Keratinocyte (primary cell): Measurements from ENCODE around the gene HOXC11. TPM values are rescaled to one million over a fixed set of nuclear protein-coding genes. Genes with fewer than 3 reads are reported as not detected.

Experiments
- DNase-seq: peaks from one replicate; pipeline ENCODE4 v3.0.0-alpha.2; 2011; ENCODE audit warnings: low read depth, missing footprints, low spot score
- FAIRE-seq: peaks from 2 replicates; lab custom pipeline; 2011; peaks lifted over from hg19 to GRCh38; lab: Jason Lieb, UNC
- H2AFZ ChIP-seq: 2 replicates; pipeline ENCODE4 v1.6.0; 2012; ENCODE audit warnings: low read length, control low read depth, inconsistent platforms; ENCODE audit not compliant: control insufficient read depth
- H3K27ac ChIP-seq: 2 replicates; pipeline ENCODE4 v1.5.1; 2011; ENCODE audit warnings: low read length; ENCODE audit not compliant: control insufficient read depth, insufficient read depth
- H3K27me3 ChIP-seq: 3 replicates; pipeline ENCODE4 v1.6.0; 2011; ENCODE audit warnings: low read length; ENCODE audit not compliant: control insufficient read depth, insufficient read depth; ENCODE audit errors: extremely low read depth
- H3K36me3 ChIP-seq, 2 experiments: 2 replicates in 1 of 2; 3 replicates in 1 of 2; pipeline ENCODE4 v1.5.1; 2011; ENCODE audit warnings: low read length in 2 of 2, mild to moderate bottlenecking in 1 of 2; ENCODE audit not compliant: control insufficient read depth in 2 of 2, insufficient read depth in 2 of 2; ENCODE audit errors: extremely low read depth in 1 of 2
- H3K4me1 ChIP-seq: 3 replicates; pipeline ENCODE4 v1.5.1; 2011; ENCODE audit warnings: low read length; ENCODE audit not compliant: control insufficient read depth, insufficient read depth; ENCODE audit errors: extremely low read depth
- H3K4me2 ChIP-seq: 3 replicates; pipeline ENCODE4 v1.6.0; 2011; ENCODE audit warnings: low read depth, low read length; ENCODE audit not compliant: control insufficient read depth, insufficient read depth; ENCODE audit errors: extremely low read depth
- H3K4me3 ChIP-seq, 3 experiments: fragments of 200-600 bp in 1 of 3; sonication (generic) in 1 of 3; 2 replicates in 2 of 3; 3 replicates in 1 of 3; pipeline ENCODE4 v1.5.1; 2011 to 2016; ENCODE audit warnings: low read length in 3 of 3, mild to moderate bottlenecking in 3 of 3, control low read depth in 2 of 3, inconsistent platforms in 1 of 3, low read depth in 1 of 3, mixed read lengths in 1 of 3, mixed run types in 1 of 3, moderate library complexity in 1 of 3; ENCODE audit not compliant: control insufficient read depth in 2 of 3, insufficient read depth in 2 of 3; ENCODE audit errors: extremely low read depth in 1 of 3
- H3K79me2 ChIP-seq: 2 replicates; pipeline ENCODE4 v1.6.0; 2012; ENCODE audit warnings: low read length; ENCODE audit not compliant: control insufficient read depth, insufficient read depth
- H3K9ac ChIP-seq: 3 replicates; pipeline ENCODE4 v1.6.0; 2011; ENCODE audit warnings: low read length; ENCODE audit not compliant: control insufficient read depth, insufficient read depth; ENCODE audit errors: extremely low read depth
- H3K9me1 ChIP-seq: 3 replicates; pipeline ENCODE4 v1.6.0; 2011; ENCODE audit warnings: low read length; ENCODE audit not compliant: control insufficient read depth, insufficient read depth; ENCODE audit errors: extremely low read depth
- H3K9me3 ChIP-seq: 2 replicates; pipeline ENCODE4 v1.5.1; 2012; ENCODE audit warnings: low read depth, low read length; ENCODE audit not compliant: control insufficient read depth
- H4K20me1 ChIP-seq: 3 replicates; pipeline ENCODE4 v1.6.0; 2011; ENCODE audit warnings: low read length; ENCODE audit not compliant: control insufficient read depth, insufficient read depth; ENCODE audit errors: extremely low read depth
- EZH2 ChIP-seq: IDR thresholded peaks from one replicate; pipeline ENCODE4 v1.6.1; 2012; ENCODE audit warnings: inconsistent platforms, mild to moderate bottlenecking, low read length, moderate library complexity
- dilution Hi-C: fragments of 300-500 bp; cut with MboI; formaldehyde crosslinking; loops from one replicate; pipeline ENCODE4 v1.7.0; 2020; ENCODE audit warnings: low sequenced_read_pairs; ENCODE audit not compliant: extremely low pct_ligation_motif_present
- polyA plus RNA-seq, 5 experiments: library from polyadenylated mRNA; depleted of rRNA in 3 of 5; stranded (reverse) in 3 of 5; stranded (forward) in 1 of 5; unstranded in 1 of 5; fragments of >200 nt; gene quantifications; 1 replicate in 1 of 5; 2 replicates in 3 of 5; 3 replicates in 1 of 5; pipeline versions ENCODE4 v1.2.1 to v1.2.3, GENCODE V29; 2011 to 2012; ENCODE audit warnings: missing spikeins in 2 of 5, low read depth in 1 of 5, low replicate concordance in 1 of 5
- TF ChIP-seq, protein P1 (sequence below), 3 experiments: IDR thresholded peaks in 1 of 3; conservative IDR thresholded peaks in 1 of 3; optimal IDR thresholded peaks in 1 of 3; 2 replicates in 2 of 3; 3 replicates in 1 of 3; pipeline versions ENCODE3 to v1.5.1; 2011; ENCODE audit warnings: low read length in 3 of 3, mild to moderate bottlenecking in 3 of 3, moderate library complexity in 2 of 3, control low read depth in 1 of 3, inconsistent platforms in 1 of 3; ENCODE audit not compliant: insufficient read depth in 2 of 3; ENCODE audit errors: extremely low read depth in 1 of 3

The HOXC11 gene
- polyA plus RNA-seq, 1 donor (not counting 4 experiments of a cell fraction or from before 2014, with no cell fraction given): 1.6 TPM

DNA sequence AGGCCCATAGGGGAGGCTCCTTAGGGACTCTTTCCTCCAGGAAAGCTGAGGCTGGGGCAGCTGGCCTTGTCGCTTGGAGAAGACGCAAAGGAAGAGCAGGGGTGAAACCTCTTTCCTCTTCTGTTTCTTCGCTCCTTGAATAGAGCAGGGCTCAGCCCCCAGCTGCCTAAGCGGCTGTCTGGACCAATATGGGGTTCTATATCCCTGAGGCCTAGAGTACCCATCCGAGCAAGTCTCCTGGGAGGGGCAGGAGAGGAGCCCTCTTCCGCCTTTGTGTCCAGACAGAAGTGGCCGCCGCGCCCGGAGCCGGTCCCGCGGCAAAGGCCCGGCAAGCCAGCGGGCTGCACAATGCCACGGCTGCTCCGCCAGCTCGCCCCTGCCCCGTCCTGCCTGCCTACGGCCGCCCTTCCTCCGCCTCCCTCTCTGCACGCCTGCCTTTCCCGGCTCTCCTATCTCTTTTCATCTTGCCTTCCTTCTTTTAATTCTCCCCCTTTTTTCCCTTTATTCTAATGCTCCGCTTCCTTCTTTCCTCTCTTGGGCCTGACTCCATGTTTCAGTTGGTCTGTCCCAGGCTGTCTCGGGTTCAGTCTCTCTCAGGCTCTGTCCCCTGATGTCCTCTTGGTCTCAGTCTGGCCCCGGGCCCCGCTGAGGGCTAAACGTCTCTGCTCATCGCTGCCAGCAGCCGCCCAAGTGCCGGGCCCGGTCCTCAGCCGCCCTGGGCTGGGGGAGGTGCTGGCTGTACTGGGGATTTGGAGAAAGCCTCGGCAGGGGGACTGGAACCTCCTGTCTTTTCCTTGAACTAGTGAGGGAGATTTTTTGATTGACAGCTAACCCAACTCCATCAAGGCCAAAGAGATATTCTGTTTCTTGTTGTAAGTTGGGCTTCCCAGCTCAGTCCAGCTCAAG is 24.5 kb downstream of the HOXC11 start:
- H3K79me2 ChIP-seq: peaks cover 88% of the 10 kb centered on the region
- TF ChIP-seq EZH2: no peak
- TF ChIP-seq, protein P1, sequence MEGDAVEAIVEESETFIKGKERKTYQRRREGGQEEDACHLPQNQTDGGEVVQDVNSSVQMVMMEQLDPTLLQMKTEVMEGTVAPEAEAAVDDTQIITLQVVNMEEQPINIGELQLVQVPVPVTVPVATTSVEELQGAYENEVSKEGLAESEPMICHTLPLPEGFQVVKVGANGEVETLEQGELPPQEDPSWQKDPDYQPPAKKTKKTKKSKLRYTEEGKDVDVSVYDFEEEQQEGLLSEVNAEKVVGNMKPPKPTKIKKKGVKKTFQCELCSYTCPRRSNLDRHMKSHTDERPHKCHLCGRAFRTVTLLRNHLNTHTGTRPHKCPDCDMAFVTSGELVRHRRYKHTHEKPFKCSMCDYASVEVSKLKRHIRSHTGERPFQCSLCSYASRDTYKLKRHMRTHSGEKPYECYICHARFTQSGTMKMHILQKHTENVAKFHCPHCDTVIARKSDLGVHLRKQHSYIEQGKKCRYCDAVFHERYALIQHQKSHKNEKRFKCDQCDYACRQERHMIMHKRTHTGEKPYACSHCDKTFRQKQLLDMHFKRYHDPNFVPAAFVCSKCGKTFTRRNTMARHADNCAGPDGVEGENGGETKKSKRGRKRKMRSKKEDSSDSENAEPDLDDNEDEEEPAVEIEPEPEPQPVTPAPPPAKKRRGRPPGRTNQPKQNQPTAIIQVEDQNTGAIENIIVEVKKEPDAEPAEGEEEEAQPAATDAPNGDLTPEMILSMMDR (optimal IDR thresholded peaks at IDR 0.05 in 1 of 3, IDR thresholded peaks at IDR 0.05 in 1 of 3, conservative IDR thresholded peaks at IDR 0.05 in 1 of 3; ENCODE audit: extremely low read depth in 1 of 3, insufficient read depth in 2 of 3, low read length in 3 of 3): no peak

DNA sequence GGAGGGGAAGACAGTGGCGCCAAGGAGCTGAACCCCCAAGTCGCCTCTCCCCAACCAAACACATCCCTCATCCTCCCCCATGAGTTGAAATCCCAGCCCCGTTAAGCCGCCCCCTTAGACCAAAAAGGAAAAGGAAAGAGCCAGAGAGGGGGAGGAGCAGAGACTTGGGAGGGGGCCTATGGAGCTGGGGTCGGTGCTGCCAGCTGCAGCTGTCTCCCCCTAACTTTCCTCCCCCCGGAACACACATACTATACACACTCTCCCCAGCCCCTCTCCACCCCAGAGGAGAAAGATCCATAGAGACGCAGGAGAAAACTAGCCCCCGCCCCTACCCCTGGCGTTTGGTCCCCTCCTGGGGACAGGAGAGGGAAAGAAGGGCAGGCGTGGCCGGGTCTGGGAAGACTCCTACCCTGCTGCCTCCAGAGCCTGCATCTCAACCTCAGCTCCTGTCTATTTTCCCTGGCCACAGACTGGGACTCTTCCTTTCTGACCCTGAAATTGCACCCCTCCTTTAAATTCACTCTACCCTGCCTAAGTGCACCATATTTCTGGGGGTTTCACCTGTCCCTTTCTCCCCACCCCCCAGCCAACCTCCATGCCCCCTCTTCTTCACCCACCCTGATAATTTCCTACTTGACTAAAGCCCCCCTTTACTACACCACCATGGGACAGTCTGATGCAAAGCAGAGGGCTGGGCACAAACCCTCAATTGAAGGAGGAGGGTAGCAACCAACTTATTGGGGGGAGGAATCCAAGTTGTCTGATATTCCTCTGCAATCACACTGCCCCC is 25.4 kb downstream of the HOXC11 start:
- FAIRE-seq (no peak), DNase-seq (no peak)
- H3K4me1 ChIP-seq: peaks cover 32% of the 10 kb centered on the region
- H3K9me1 ChIP-seq: no peaks in the 10 kb centered on the region
- TF ChIP-seq, protein P1 (optimal IDR thresholded peaks at IDR 0.05 in 1 of 3, IDR thresholded peaks at IDR 0.05 in 1 of 3, conservative IDR thresholded peaks at IDR 0.05 in 1 of 3; ENCODE audit: extremely low read depth in 1 of 3, insufficient read depth in 2 of 3, low read length in 3 of 3): no peak
- no peak for TF ChIP-seq EZH2
- no peaks in the 10 kb centered on the region for H4K20me1 ChIP-seq
- H3K79me2 ChIP-seq: peaks cover 79% of the 10 kb centered on the region
- no peak overlapping the region for H3K27ac ChIP-seq
- H3K9ac ChIP-seq: peak overlapping the region; percentile 98
- peaks cover 0 to 6% of the 10 kb centered on the region in 2 experiments for H3K36me3 ChIP-seq
- no peaks in the 10 kb centered on the region for H3K9me3 ChIP-seq
- H2AFZ ChIP-seq: no peak overlapping the region
- peak overlapping the region; percentile 98 for H3K4me2 ChIP-seq
- no peaks in the 10 kb centered on the region for H3K27me3 ChIP-seq
- dilution Hi-C loops: no loop called here
- H3K4me3 ChIP-seq: peak overlapping the region; percentile 45 to 96 (median 51)

More for the DNA sequence above, 24.5 kb downstream of the HOXC11 start:
- FAIRE-seq (no peak), DNase-seq (no peak)
- no peaks in the 10 kb centered on the region for H3K9me3 ChIP-seq
- H3K27ac ChIP-seq: peak overlapping the region; percentile 95
- peaks cover 34% of the 10 kb centered on the region for H3K4me1 ChIP-seq
- H3K9ac ChIP-seq: peak overlapping the region; percentile 97
- peak overlapping the region; percentile 45 to 89 (median 51) for H3K4me3 ChIP-seq
- dilution Hi-C loops: no loop called here
- H3K36me3 ChIP-seq: peaks cover 0 to under 1% of the 10 kb centered on the region in 2 experiments
- no peaks in the 10 kb centered on the region for H3K27me3 ChIP-seq
- H2AFZ ChIP-seq: no peak overlapping the region
- H4K20me1 ChIP-seq: no peaks in the 10 kb centered on the region
- H3K4me2 ChIP-seq: peak overlapping the region; percentile 98
- no peaks in the 10 kb centered on the region for H3K9me1 ChIP-seq
